Activated CD4-positive, alpha-beta T cell treated with anti-CD3 and anti-CD28 coated beads, Interleukin-2, amount 10 ng/mL, durations not matched to agents 7 days and 5 days (primary cell): ENCODE data around the gene CPEB1. TPM values are rescaled to one million over a fixed set of nuclear protein-coding genes. Genes with fewer than 3 reads are reported as not detected.
A peak's percentile ranks its signal among the peaks of the same experiment; 100 is the strongest.

Source experiments
- CTCF ChIA-PET: fragments of 350-600 bp; sonication (Branson Sonifier 250); formaldehyde crosslinking; loops from one replicate; lab custom pipeline; 2021; ENCODE audit warnings: antibody characterized with exemption; lab: Charles Lee
- POLR2A ChIA-PET: fragments of 350-600 bp; sonication (Branson Sonifier 250); formaldehyde crosslinking; loops from one replicate; lab custom pipeline; 2021; ENCODE audit warnings: antibody characterized with exemption; lab: Charles Lee
- DNase-seq: peaks from one replicate; pipeline ENCODE4 v3.0.0-alpha.2; 2020
- H3K27ac Mint-ChIP-seq: one replicate; pipeline ENCODE4 v1.8.0; 2021; ENCODE audit warnings: mild to moderate bottlenecking, moderate library complexity, mixed read lengths
- H3K27me3 Mint-ChIP-seq: one replicate; pipeline ENCODE4 v1.8.0; 2021; ENCODE audit warnings: mixed read lengths
- H3K36me3 Mint-ChIP-seq: one replicate; pipeline ENCODE4 v1.8.0; 2021; ENCODE audit warnings: low read depth, mixed read lengths
- H3K4me1 Mint-ChIP-seq: one replicate; pipeline ENCODE4 v1.8.0; 2021; ENCODE audit warnings: mixed read lengths
- H3K4me3 Mint-ChIP-seq: one replicate; pipeline ENCODE4 v1.8.0; 2021; ENCODE audit warnings: mild to moderate bottlenecking, moderate library complexity, mixed read lengths
- H3K9me3 Mint-ChIP-seq: one replicate; pipeline ENCODE4 v1.8.0; 2021; ENCODE audit warnings: mixed read lengths
- total RNA-seq, 2 experiments: library from RNA; stranded (reverse); gene quantifications; one replicate each; pipeline ENCODE4 v1.2.3, GENCODE V29; 2021

Gene CPEB1
- total RNA-seq, 2 experiments from 2014 or later: not detected

DNA sequence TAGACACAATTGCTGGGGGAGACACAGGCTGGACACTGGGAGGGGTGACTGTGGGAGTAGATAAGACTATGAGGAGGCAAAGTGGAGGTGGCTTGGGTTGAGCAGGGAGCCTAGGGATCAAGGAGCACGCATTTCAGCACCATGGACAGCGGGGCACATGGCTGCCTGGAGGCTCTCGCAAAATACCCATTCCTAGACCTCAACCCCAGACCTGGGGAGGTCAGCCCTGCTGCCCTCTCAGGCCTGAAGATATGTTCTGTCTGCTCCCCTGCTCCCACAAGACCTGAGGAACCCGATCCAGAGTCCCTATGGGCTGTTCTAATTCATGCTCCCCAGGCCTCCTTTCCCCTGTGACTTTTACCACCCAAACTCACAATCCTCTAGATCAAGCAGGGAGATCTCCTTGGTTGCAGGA lies 16.0 kb upstream of the CPEB1 start:
- H3K4me1 Mint-ChIP-seq: no peaks in the 10 kb centered on the region
- peak; percentile 73 for DNase-seq
- no peak overlapping the region for H3K4me3 Mint-ChIP-seq
- ChIA-PET CTCF (interaction anchor here (0.6 kb wide), 1 partner anchor 632 kb away, joined by 4 read pairs; no protein-coding TSS in a partner anchor), POLR2A (no interaction called here)
- no peak overlapping the region for H3K27ac Mint-ChIP-seq
- no peaks in the 10 kb centered on the region for H3K27me3 Mint-ChIP-seq
- H3K9me3 Mint-ChIP-seq: no peaks in the 10 kb centered on the region
- H3K36me3 Mint-ChIP-seq: no peaks in the 10 kb centered on the region

DNA sequence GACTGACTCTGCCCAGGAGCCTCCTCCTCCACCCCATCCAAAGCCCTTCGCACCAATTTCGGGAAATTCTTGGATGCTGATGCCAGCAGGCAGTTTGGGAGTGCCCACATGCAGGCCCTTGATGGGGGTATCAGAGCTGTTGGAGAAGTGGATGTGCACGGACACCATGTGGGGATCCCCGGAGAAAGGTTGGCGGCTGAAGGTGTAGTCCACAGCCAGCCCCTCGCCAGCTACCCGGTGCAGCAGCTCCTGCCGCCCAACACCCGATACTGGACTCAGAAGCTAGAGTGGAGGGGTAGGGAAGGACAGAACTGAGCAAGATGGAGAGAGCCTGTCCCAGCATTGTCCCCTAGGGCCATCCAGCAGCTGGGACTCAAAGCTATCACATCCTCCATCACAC lies 15.5 kb upstream of the CPEB1 start:
- H3K27ac Mint-ChIP-seq: no peak overlapping the region
- H3K4me1 Mint-ChIP-seq: no peaks in the 10 kb centered on the region
- ChIA-PET POLR2A (no interaction called here), CTCF (interaction anchor here (0.6 kb wide), 1 partner anchor 633 kb away, joined by 4 read pairs; no protein-coding TSS in a partner anchor)
- DNase-seq: no peak
- H3K4me3 Mint-ChIP-seq: no peak overlapping the region
- no peaks in the 10 kb centered on the region for H3K9me3 Mint-ChIP-seq
- no peaks in the 10 kb centered on the region for H3K27me3 Mint-ChIP-seq
- no peaks in the 10 kb centered on the region for H3K36me3 Mint-ChIP-seq

DNA sequence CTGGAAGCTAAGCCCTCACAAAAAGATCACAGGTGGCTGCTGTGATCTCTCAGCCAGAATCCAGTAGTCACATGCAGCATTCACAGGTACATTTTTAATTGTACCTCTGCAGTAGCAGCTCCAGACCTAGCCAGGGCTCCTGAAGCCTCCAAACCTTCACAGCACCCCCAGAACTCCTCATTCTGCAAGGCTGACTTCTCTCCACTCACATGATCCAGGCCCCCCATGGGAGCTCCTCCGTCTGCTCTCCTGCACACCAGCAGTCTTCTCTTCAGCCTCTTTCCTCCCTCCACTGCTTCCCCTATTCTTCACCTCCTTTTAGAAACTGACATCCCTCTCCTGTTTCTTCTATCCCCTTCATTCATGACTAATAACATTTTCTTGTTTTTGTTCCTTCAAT lies 13.2 kb upstream of the CPEB1 start:
- H3K36me3 Mint-ChIP-seq: no peaks in the 10 kb centered on the region
- POLR2A ChIA-PET: no interaction called here
- H3K4me3 Mint-ChIP-seq: no peak overlapping the region

DNA sequence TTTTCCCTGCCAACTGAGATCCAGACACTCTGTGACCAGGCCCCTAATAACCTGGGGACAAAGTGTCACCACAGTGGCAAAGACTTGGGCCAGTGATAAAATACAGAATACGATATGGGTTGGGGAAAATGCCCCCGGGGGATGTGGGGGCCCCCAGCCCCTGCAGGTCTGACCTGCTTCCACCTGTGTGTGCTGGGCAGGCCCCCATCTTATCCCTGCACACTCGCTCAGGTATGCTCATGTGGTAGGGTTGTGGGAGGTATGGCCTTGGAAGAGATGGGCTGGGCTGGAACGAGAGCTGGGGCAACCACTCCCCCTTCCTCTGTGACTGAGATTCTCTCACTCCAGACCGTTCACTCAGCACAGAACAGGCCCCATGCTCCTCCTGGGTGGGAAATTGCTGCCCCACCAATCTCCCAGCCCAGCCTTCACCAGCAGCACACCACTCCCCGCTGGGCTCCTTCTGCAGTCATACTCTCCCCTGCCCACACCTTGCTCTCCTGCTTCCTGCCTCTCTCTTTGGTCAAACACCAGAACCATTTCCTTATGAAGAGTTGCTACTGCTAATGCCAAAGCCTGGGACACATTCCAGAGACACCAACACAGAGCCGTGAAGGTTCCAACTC lies 9.6 kb upstream of the CPEB1 start:
- H3K27ac Mint-ChIP-seq: no peak overlapping the region
- no peaks in the 10 kb centered on the region for H3K36me3 Mint-ChIP-seq
- POLR2A ChIA-PET: no interaction called here
- peaks cover 8% of the 10 kb centered on the region for H3K27me3 Mint-ChIP-seq
- no peak for DNase-seq
- no peaks in the 10 kb centered on the region for H3K9me3 Mint-ChIP-seq
- no peak overlapping the region for H3K4me3 Mint-ChIP-seq
- no peaks in the 10 kb centered on the region for H3K4me1 Mint-ChIP-seq
- CTCF ChIA-PET: interaction anchor here (0.6 kb wide), 1 partner anchor 304 kb away, joined by 3 read pairs; no protein-coding TSS in a partner anchor

More for the DNA sequence above, 13.2 kb upstream of the CPEB1 start:
- H3K4me1 Mint-ChIP-seq: no peaks in the 10 kb centered on the region
- no peak overlapping the region for H3K27ac Mint-ChIP-seq
- CTCF ChIA-PET: no interaction called here
- no peaks in the 10 kb centered on the region for H3K27me3 Mint-ChIP-seq
- DNase-seq: no peak
- H3K9me3 Mint-ChIP-seq: no peaks in the 10 kb centered on the region

DNA sequence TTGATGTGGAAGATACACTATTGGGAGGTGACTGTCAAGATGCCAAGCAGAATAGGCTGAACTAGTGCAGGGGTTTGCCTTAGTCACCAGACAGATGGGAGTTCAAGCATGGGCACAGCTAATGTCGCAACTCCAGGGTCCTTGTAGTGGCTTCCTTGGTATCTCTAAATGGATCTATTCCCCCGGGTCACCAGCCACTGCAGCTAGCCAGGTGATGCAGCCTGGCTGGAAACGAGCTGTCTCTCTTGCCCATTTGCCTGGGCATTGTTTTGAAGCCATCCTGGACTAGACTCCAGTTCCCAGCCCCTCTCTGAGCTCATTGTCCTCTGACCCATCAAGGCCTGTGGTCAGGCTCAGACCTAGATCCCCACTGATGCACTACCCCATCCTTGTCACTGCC lies 8.4 kb upstream of the CPEB1 start:
- DNase-seq: no peak
- Mint-ChIP-seq H3K27ac (no peak overlapping the region), H3K9me3 (no peaks in the 10 kb centered on the region), H3K4me1 (no peaks in the 10 kb centered on the region), H3K36me3 (no peaks in the 10 kb centered on the region), H3K27me3 (peaks cover 10% of the 10 kb centered on the region), H3K4me3 (no peak overlapping the region)
- ChIA-PET CTCF (no interaction called here), POLR2A (no interaction called here)

DNA sequence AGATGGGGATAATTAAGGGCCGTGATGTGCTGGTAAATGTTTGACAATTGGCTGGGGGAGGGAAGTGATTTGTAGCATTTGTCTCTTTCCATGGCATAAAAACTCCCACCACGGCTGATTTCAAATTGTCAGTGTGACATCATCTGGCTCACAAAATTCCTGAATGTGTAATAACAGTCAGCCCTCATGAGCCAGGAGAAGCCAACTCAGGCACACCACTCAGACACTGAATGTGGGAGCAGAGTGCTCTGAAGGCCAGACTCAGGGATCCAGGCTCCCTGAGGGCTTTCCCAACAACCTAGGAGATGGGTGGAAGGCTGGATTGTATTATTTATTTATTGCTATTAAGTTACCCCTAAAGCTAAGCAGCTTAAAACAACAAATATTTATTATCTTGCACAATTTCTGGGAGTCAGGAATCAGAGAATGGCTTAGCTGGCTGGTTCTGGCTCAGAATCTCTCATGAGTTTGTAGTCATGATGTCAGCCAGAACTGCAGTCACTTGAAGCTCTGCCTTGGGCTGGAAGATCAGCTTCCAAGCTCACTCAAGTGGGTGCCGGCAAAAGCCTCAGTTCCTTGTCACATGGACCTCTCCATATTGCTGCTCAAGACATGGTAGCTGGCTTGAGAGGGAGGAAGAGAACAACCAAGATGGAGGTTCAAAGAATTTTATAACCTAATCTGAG lies 6.5 kb upstream of the CPEB1 start:
- DNase-seq: no peak
- no peak overlapping the region for H3K4me3 Mint-ChIP-seq
- no peaks in the 10 kb centered on the region for H3K4me1 Mint-ChIP-seq
- H3K27ac Mint-ChIP-seq: no peak overlapping the region
- peaks cover 26% of the 10 kb centered on the region for H3K27me3 Mint-ChIP-seq
- CTCF ChIA-PET: no interaction called here
- H3K9me3 Mint-ChIP-seq: no peaks in the 10 kb centered on the region
- POLR2A ChIA-PET: no interaction called here
- H3K36me3 Mint-ChIP-seq: no peaks in the 10 kb centered on the region

DNA sequence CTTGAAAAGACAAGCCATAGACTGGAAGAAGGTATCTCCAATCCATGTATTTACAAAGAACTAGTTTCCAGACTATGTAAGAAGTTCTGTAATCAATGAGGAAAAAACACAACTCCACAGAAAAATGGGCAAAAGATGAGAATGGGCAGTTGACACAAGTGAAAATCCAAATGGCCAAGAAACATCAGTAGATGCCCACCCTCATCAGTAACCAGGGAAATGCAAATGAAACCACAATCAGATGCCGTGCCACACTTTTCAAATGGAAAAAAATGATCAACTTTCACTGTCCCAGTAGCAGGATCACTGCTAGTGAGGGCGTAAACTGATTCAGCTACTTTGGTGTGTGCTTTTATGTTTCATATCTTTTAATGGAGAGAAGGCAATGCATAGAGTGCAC lies 4.5 kb upstream of the CPEB1 start:
- CTCF ChIA-PET: no interaction called here

DNA sequence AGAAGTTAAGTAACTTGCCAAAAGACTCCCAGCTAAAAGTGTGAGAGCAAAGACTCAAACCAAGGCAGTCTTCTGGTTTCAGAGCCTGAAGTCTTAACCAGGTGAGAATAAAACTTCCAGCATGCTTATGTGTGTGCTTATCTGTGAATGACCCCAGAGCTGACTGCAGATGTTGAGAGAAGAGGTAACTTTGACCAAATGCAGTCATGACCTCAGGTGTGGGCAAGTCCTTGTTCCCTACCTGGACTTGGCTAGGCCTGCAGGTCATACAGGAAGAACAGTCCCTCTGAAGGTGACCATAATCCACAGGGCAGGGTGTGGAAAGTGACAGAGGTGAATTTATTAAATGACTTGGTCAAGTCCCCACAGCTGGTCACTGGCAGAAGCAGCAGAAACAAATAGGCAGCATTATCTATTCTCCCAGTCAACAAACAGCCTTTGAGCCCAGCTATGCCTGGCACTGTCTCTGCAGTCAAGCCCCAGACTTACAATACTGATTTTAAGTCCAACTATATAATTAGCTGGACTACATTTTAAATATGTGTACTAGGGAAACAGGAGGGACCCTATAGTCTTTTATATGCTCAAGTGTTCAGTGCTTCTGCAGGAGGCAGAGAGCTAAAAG lies 3.0 kb upstream of the CPEB1 start:
- Mint-ChIP-seq H3K9me3 (no peaks in the 10 kb centered on the region), H3K4me3 (no peak overlapping the region), H3K4me1 (peaks cover 3% of the 10 kb centered on the region), H3K27me3 (peaks cover 42% of the 10 kb centered on the region), H3K36me3 (peaks cover 2% of the 10 kb centered on the region), H3K27ac (no peak overlapping the region)
- ChIA-PET POLR2A (no interaction called here), CTCF (interaction anchor here (0.6 kb wide), 1 partner anchor 863 kb away, joined by 3 read pairs; no protein-coding TSS in a partner anchor)
- DNase-seq: no peak

More for the DNA sequence above, 4.5 kb upstream of the CPEB1 start:
- Mint-ChIP-seq H3K27ac (no peak overlapping the region), H3K4me1 (no peaks in the 10 kb centered on the region), H3K4me3 (no peak overlapping the region), H3K36me3 (no peaks in the 10 kb centered on the region), H3K9me3 (no peaks in the 10 kb centered on the region), H3K27me3 (peaks cover 36% of the 10 kb centered on the region)
- POLR2A ChIA-PET: no interaction called here
- no peak for DNase-seq

DNA sequence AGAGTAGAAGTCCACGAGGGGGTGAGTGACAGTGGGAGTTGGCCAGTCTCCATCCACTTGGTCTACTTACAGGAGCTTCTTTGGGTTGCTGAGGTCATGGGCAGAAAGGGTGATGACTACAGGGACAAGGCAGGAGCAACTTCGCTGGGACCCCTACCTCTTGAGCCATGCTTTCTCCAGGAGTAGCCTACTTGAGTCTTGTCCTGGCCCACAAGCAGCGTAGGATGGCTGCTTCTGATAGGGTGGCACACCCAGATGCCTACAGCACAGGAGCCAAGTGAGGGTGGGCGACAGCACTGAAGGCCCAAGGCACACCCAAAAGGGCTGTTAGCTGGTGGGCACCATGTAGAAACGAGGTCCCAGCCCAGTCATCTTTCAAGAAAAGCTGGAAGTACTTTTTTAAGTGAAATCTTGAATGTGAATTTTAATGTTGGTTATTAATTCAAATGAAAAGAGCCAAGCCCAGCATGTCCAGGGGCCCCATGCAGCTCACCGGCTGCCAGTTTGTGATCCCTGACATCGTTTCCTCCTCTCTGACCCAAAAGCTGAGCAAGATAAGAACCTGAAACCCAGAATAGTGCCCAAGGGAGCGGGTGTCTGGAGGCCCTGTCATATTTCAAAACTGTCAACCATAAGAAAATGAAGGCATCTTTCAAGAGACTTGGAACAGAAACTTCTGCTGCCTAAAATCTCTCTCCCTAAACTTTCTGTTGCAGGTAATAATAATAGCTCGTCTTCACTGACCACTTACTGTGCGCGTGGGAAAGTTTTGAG lies 2.2 kb upstream of the CPEB1 start:
- CTCF ChIA-PET: no interaction called here
- H3K4me3 Mint-ChIP-seq: no peak overlapping the region
- no peak overlapping the region for H3K27ac Mint-ChIP-seq
- POLR2A ChIA-PET: no interaction called here
- peaks cover 49% of the 10 kb centered on the region for H3K27me3 Mint-ChIP-seq
- peaks cover 3% of the 10 kb centered on the region for H3K4me1 Mint-ChIP-seq
- no peak for DNase-seq
- no peaks in the 10 kb centered on the region for H3K9me3 Mint-ChIP-seq
- H3K36me3 Mint-ChIP-seq: peaks cover 2% of the 10 kb centered on the region

DNA sequence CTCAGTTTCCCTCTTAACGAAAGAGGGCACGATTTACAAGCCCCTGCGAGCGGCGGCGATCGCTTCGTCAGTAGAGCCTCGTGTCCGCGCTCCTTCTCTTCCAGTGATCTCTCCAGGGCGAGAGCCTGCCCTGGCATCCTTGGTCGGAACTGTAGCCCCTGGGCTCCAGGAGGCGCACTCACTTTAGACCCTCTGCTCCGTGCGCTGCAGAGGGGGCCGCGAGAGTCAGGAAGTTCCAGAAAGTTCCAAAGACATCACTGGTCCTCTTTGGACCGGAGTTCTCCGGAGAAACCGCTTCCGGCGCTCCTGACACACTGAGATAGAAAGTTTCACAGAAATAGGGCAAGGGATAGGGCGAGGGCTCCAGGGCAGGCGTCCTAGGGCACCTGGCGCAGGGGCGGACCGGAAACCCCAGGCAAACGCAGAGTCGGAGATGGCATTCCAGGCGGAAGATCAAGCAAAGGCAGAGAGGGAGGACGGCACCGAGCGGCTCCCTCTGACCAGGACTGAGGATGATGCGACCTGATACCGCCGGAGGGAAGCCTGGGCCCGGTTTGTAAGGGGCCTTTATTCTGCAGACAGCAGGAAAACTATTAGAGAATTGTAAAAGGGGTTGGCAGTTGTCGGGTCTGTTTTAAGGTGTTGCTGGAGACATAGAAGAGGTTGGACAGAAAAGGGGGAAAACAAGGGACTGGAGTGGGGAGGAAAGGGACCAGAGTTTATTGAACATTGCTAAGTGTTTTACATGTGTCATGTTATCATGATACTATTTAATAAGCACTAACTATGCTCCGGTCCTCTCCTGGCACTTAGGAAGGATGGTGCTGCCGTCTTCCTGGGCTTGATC lies 1.3 kb upstream of the CPEB1 start:
- Mint-ChIP-seq H3K27ac (no peak overlapping the region), H3K4me3 (peak overlapping the region; percentile 27), H3K27me3 (peaks cover 52% of the 10 kb centered on the region), H3K36me3 (peaks cover 2% of the 10 kb centered on the region), H3K4me1 (peaks cover 3% of the 10 kb centered on the region), H3K9me3 (no peaks in the 10 kb centered on the region)
- no peak for DNase-seq
- ChIA-PET POLR2A (no interaction called here), CTCF (interaction anchor here (1.1 kb wide), 1 partner anchor 362 kb away, joined by 3 read pairs; no protein-coding TSS in a partner anchor)

DNA sequence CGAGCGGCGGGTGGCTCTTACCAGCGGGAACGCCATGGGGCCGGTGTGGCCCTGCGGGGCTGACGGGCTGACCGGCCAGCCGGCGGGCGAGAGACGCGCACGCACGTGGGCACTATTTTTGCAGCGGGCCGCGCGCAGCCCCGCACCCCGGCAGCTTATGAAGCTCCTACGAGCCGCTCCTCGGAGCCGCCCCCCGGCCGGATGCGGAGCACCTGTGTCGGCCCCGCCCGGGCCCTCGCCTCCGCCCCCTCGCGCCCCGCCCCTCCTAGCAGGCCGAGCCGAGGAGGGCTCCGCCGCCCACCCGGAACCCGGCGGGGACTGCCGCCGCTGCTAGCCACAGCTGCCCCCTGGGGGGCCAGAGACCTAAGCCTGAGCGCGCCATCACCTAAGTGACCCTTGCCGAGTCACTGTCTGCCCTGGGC lies 683 bp upstream of the CPEB1 start:
- POLR2A ChIA-PET: no interaction called here
- Mint-ChIP-seq H3K36me3 (peaks cover 2% of the 10 kb centered on the region), H3K4me1 (peaks cover 3% of the 10 kb centered on the region), H3K27ac (no peak overlapping the region), H3K27me3 (peaks cover 57% of the 10 kb centered on the region), H3K4me3 (no peak overlapping the region), H3K9me3 (no peaks in the 10 kb centered on the region)
- CTCF ChIA-PET: interaction anchor here (1.1 kb wide), 1 partner anchor 362 kb away, joined by 3 read pairs; no protein-coding TSS in a partner anchor
- DNase-seq: peak; percentile 13
